ENCODE data around the gene SULT1A2.
A peak's percentile ranks its signal among the peaks of the same experiment; 100 is the strongest.
"Not testable (repeated sequence)": the region's sequence is repeated elsewhere in the genome, so short reads cannot be mapped to it uniquely, and the experiment has no call there.

SULT1A2 gene

DNA sequence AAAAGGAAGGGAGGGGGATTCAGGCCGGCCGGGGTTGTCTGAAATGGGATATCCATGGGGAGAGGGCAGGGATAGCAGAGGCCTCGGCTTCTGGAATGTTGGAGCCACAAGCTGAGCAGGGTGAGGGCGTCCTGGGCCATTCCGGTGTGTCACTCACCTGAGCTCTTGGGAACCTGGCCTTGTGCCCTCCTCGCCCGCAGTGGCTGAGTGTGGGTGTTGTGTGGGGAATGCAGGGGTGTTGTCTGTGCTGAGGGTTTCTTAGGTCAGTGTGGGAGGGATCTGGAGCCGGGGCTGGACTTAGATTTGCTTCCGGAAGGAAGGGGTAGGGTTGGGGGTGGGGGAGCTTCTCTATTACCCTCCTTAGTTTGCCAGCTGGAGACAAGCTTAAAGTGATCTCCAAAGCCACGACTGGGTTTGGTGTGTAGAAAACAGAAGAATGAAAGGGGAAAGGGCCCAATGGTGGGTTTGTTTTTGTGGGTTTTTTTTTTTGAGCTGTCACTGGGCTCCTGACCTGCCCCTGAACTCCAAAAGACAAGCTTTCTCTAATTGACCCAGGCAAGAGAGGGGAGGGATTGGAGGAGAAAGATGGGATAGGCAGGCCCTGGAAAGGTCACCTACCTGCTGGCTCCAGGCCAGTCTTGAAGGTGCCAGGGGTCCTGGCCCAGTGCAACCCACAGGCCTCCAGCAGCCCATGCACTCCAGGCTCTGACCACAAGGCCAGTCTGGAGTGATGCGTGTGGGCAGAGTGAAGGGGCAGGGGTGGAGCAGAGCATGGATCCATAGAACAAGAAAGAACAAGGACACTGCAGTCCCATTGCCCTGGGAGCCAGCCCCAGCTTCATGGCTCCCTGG lies at the start of gene SULT1A2:
Gene SULT1A2, minus strand, starts transcription at position 211 of the 852 bp plus-strand sequence. CDS start 1,120 bp downstream, outside the sequence.
- DNase-seq (ENCODE audit: low read depth, low spot score), result no peak

- DNase-seq (ENCODE audit: low read depth, low spot score), result not testable (repeated sequence)
These were observed 43.1 kb upstream of the SULT1A2 start for GRCh38 chr16:28639959-28640358.

DNA sequence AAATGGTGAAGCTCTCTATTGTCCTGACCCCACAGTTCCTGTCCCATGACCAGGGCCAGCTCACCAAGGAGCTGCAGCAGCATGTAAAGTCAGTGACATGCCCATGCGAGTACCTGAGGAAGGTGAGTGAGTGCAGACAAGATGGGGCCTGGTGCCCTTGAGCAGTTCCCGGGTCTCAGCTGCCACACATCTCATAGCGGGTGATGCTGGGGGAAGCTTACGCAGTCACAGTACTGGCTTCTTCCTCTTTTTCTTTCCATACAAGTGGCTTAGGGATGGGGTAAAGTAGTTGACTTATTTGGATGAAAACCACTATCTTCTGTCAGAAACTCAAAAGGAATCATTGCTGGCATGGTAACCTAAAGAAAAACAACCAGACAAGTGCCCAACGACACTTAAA lies 41.5 kb upstream of the SULT1A2 start:
- not testable (repeated sequence) for DNase-seq (ENCODE audit: low read depth, low spot score)

GRCh38 chr16:28637765-28638164 lies 40.9 kb upstream of the SULT1A2 start, which contains the start of gene NPIPB8:
Gene NPIPB8, plus strand, starts transcription at chr16:28638065. Its CDS starts 296 bp downstream, at chr16:28638361.
- not testable (repeated sequence) for DNase-seq (ENCODE audit: low read depth, low spot score)

DNA sequence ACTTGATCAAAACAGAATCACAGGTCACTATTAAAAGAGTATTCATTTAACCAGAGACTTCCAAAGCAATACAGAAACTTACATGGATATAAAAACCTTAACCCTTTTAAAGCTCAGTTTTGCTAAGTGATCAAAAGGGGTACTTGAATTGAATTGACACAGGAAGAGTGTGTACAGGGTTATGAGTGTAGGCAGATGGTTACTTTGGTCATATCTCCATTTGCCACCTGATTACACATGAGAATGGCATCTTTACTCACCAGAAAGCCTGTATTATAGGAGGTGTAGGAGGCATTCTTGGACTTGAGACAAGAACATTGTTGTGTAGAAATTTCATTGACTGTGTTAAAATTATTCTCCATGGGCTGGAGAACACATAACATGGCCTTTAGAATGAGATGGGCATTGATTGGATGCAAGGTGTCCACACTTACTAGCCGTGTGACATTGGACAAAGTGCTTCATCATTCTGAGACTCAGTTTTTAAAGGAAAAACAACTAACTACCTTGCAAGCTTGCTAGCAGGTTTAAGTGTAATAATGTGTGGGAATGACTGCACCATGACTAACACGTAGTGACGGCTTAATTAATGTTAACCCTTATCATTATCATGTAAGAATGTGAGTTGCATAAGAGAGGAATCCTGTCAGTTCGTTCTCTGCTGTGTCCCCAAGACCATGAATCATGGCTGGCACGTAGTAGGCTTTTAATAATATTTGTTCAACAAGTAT lies 39.4 kb upstream of the SULT1A2 start:
- not testable (repeated sequence) for DNase-seq (ENCODE audit: low read depth, low spot score)

GRCh38 chr16:28630905-28631304 lies 34.1 kb upstream of the SULT1A2 start:
- DNase-seq (ENCODE audit: low read depth, low spot score), result not testable (repeated sequence)

DNA sequence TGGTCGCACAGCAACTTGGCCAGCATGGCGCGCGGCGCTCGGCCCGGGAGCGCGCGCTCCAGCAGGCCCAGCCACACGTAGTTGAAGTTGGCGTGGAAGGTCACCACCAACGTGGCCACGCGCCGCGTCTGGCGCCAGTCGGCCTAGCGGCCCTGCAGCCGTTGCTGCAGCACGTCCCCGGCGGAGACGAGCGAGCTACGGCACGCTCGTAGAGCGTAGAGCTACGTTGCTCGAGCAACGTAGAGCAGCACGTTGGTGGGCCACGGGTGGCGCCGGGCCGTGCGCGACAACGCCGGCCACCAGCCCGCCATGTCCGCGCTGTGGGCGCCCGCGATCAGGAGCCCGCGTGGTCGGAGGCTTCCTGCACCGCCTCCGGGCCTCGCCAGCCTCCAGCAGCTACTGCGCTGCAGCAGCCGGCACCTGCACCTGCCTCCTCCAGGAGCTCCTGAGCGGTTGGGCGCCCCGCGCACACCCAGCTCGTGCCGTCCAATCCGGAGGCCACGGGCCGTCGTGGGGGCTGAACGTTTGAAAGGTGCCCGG lies 26.4 kb upstream of the SULT1A2 start:
- DNase-seq (ENCODE audit: low read depth, low spot score), result peak; percentile 52

- not testable (repeated sequence) for DNase-seq (ENCODE audit: low read depth, low spot score)
These were observed 25.8 kb upstream of the SULT1A2 start for GRCh38 chr16:28622532-28623171.

- no peak for DNase-seq (ENCODE audit: low read depth, low spot score)
These were observed 24.8 kb upstream of the SULT1A2 start for GRCh38 chr16:28621481-28622155.

GRCh38 chr16:28620316-28620715 lies 23.5 kb upstream of the SULT1A2 start:
- not testable (repeated sequence) for DNase-seq (ENCODE audit: low read depth, low spot score)

GRCh38 chr16:28617874-28618273 lies 21.0 kb upstream of the SULT1A2 start:
- no peak for DNase-seq (ENCODE audit: low read depth, low spot score)

GRCh38 chr16:28616636-28617035 lies 19.8 kb upstream of the SULT1A2 start:
- DNase-seq (ENCODE audit: low read depth, low spot score), result no peak

- DNase-seq (ENCODE audit: low read depth, low spot score), result not testable (repeated sequence)
These were observed 19.4 kb upstream of the SULT1A2 start for GRCh38 chr16:28616224-28616577.

DNA sequence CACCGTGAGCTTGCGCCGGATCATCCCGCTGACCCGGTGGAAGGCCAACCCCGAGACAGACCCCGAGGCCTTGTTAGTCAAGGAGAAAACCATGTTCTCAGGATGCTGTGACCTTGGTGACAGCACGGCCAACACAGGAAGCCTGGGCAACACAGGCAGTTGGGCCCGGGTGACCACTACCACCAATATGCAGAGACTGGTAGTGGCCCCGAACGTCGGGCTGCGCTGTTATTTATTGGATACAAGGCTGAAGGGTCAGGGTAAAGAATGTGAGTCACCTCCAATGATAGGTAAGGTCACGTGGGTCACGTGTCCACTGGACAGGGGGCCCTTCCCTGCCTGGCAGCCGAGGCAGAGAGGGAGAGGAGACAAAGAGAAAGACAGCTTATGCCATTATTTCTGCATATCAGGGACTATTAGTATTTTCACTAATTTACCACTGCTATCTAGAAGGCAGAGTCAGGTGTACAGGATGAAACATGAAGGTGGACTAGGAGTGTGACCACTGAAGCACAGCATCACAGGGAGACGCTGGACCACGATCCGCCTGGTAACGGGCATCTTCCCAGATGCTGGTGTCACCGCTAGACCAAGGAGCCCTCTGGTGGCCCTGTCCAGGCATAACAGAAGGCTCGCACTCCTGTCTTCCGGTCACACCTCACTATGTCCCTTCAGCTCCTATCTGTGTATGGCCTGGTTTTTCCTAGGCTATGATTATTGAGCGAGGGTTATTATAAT lies 18.8 kb upstream of the SULT1A2 start:
- DNase-seq (ENCODE audit: low read depth, low spot score), result not testable (repeated sequence)

GRCh38 chr16:28614561-28614960 lies 17.7 kb upstream of the SULT1A2 start:
- DNase-seq (ENCODE audit: low read depth, low spot score), result not testable (repeated sequence)

DNA sequence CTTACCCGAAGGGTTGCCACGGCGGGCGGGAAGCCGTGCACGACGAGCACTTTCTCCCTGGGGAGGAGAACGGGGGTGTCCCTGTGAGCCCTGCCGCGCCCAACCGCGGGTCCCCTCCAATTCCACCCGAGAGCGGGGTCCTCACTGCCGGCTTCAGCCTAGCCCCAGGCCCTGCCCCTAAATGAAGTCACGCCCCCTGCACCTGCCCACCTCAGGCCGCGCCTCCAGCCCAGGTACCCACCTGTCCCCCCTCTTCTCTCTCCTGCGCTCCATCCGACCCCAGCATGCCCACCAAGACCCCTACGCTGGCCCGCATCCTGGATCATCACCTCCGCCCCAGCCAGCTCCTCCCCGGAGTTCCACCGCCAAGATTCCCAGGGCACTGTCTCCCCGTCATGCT lies 17.1 kb upstream of the SULT1A2 start:
- not testable (repeated sequence) for DNase-seq (ENCODE audit: low read depth, low spot score)

DNA sequence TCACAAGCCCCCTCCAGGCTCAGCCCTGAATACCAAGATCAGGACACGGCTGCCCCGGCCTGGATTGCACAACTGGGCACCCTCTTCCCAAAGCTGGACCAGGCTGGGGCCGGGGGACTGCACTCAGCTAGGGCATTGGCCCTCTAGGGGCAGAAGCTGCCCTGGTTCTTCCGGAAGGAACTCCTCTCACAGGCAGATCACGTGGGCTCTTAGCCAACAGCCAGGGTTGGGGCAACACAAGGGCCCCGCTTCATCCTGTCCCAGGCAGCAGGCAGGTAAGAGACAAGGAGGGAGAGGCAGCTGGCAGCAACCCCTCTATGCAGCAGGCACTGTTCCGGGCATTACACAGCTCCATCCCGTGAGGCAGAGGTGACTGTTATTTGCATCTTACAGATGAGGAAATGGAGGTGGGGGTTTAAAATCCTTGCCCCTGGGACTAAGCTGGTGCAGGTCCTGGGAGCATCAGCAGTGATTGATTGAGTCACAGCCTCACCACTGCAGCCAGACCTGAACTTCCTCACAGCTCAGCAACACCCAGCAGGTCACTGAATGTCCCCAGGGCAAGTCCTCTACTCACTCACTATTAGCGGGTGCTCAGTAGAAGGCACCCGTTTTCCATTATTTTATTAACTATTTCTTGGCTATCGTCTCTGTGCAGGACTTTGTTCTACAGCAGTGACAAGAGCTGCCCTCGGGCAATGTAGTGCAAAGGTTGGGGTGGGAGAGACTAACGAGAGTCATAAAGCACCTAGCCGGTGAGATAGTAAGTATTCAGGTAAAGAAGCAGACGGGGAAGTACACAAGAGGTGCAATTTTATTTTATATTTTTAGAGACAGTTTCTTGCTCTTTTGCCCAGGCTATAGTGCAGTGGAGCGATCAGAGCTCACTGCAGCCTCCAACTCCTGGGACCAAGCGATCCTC lies 15.8 kb upstream of the SULT1A2 start:
- not testable (repeated sequence) for DNase-seq (ENCODE audit: low read depth, low spot score)

- DNase-seq (ENCODE audit: low read depth, low spot score), result no peak
These were observed 13.8 kb upstream of the SULT1A2 start for GRCh38 chr16:28610595-28611191.
